PFSK-1 (cell line): ENCODE measurements around the gene PEX1.

ENCODE experiments used
- POLR2AphosphoS5 ChIP-seq: IDR thresholded peaks from 2 replicates; pipeline ENCODE4 v1.6.1; 2012; ENCODE audit warnings: low read depth, mild to moderate bottlenecking, control low read depth, low read length, moderate library complexity
- TAF1 ChIP-seq: IDR thresholded peaks from 2 replicates; pipeline ENCODE4 v1.6.1; 2012; ENCODE audit warnings: low read length, control low read depth, borderline replicate concordance; ENCODE audit not compliant: insufficient read depth
- TF ChIP-seq, protein P1 (sequence below), 2 experiments: IDR thresholded peaks; 2 replicates each; pipeline versions ENCODE4 v1.6.1 to v1.8.0; 2011 to 2012; ENCODE audit warnings: low read depth in 2 of 2, low read length in 2 of 2, control low read depth in 1 of 2, inconsistent platforms in 1 of 2, mild to moderate bottlenecking in 1 of 2, moderate library complexity in 1 of 2; ENCODE audit not compliant: insufficient read depth in 1 of 2

DNA sequence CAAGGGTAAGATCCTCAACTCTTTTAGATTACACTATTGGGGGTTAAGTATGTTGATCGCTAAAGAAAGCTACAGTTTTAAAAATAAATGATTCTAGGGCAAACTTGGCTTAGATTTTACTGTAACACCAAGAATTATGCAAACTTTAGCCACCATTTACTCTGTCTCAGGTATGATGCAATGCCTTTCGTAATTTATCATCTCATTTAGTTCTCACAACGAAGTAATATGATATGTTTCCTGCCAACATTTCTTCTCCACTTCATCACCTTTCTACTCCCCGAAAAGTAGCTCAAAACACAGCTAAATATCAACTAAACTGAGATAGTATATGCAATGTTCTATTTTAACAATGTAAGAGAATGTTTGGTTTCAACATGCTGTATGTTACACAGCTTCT, 40.8 kb upstream of the PEX1 start:
- TF ChIP-seq POLR2AphosphoS5 (no peak), TAF1 (no peak)
- TF ChIP-seq, protein P1, sequence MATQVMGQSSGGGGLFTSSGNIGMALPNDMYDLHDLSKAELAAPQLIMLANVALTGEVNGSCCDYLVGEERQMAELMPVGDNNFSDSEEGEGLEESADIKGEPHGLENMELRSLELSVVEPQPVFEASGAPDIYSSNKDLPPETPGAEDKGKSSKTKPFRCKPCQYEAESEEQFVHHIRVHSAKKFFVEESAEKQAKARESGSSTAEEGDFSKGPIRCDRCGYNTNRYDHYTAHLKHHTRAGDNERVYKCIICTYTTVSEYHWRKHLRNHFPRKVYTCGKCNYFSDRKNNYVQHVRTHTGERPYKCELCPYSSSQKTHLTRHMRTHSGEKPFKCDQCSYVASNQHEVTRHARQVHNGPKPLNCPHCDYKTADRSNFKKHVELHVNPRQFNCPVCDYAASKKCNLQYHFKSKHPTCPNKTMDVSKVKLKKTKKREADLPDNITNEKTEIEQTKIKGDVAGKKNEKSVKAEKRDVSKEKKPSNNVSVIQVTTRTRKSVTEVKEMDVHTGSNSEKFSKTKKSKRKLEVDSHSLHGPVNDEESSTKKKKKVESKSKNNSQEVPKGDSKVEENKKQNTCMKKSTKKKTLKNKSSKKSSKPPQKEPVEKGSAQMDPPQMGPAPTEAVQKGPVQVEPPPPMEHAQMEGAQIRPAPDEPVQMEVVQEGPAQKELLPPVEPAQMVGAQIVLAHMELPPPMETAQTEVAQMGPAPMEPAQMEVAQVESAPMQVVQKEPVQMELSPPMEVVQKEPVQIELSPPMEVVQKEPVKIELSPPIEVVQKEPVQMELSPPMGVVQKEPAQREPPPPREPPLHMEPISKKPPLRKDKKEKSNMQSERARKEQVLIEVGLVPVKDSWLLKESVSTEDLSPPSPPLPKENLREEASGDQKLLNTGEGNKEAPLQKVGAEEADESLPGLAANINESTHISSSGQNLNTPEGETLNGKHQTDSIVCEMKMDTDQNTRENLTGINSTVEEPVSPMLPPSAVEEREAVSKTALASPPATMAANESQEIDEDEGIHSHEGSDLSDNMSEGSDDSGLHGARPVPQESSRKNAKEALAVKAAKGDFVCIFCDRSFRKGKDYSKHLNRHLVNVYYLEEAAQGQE (IDR thresholded peaks at IDR 0.05; ENCODE audit: insufficient read depth in 1 of 2, low read depth in 2 of 2, low read length in 2 of 2) = no peak
